Liver (tissue), 9 donors: ENCODE data around the gene ERBB4. TPM values are rescaled to one million over a fixed set of nuclear protein-coding genes. Genes with fewer than 3 reads are reported as not detected.

Experiments
- DNase-seq: peaks from one replicate; pipeline ENCODE4 v3.0.0-alpha.2; 2017; ENCODE audit warnings: low spot score
- H3K27ac ChIP-seq, 2 donors: one replicate each; pipeline ENCODE4 v1.7.0; 2013; ENCODE audit warnings: inconsistent platforms in 2 of 2, low read length in 2 of 2, control low read depth in 1 of 2, low read depth in 1 of 2, mild to moderate bottlenecking in 1 of 2
- H3K27me3 ChIP-seq, 4 donors: one replicate each; pipeline versions ENCODE4 v1.6.1 to v1.7.0; 2013; ENCODE audit warnings: low read length in 3 of 4, inconsistent platforms in 1 of 4, mild to moderate bottlenecking in 1 of 4, moderate library complexity in 1 of 4; ENCODE audit not compliant: control insufficient read depth in 4 of 4, insufficient read depth in 4 of 4
- H3K36me3 ChIP-seq, 4 donors: one replicate each; pipeline versions ENCODE4 v1.6.1 to v1.7.0; 2013; ENCODE audit warnings: low read length in 3 of 4, mild to moderate bottlenecking in 3 of 4, low read depth in 1 of 4, moderate library complexity in 1 of 4; ENCODE audit not compliant: control insufficient read depth in 4 of 4, insufficient read depth in 3 of 4
- H3K4me1 ChIP-seq, 4 donors: one replicate each; pipeline versions ENCODE4 v1.6.1 to v1.7.0; 2013; ENCODE audit warnings: low read length in 3 of 4, mild to moderate bottlenecking in 3 of 4, moderate library complexity in 1 of 4; ENCODE audit not compliant: control insufficient read depth in 4 of 4, insufficient read depth in 4 of 4
- H3K4me3 ChIP-seq, 3 donors: one replicate each; pipeline versions ENCODE4 v1.6.1 to v1.7.0; 2013; ENCODE audit warnings: low read length in 3 of 3, control low read depth in 1 of 3, low read depth in 1 of 3, mild to moderate bottlenecking in 1 of 3
- H3K9ac ChIP-seq, 2 donors: one replicate each; pipeline ENCODE4 v1.7.0; 2013; ENCODE audit warnings: low read length in 2 of 2, mild to moderate bottlenecking in 2 of 2, moderate library complexity in 2 of 2, control low read depth in 1 of 2, low read depth in 1 of 2
- H3K9me3 ChIP-seq, 4 donors: one replicate each; pipeline versions ENCODE4 v1.6.1 to v1.7.0; 2013; ENCODE audit warnings: low read length in 3 of 4; ENCODE audit not compliant: control insufficient read depth in 4 of 4
- ATF3 ChIP-seq: IDR thresholded peaks from 2 replicates; pipeline ENCODE4 v1.6.1; 2016; ENCODE audit warnings: antibody characterized with exemption
- CTCF ChIP-seq: fragments of 150-350 bp; IDR thresholded peaks from 2 replicates; pipeline ENCODE4 v1.5.1; 2017; ENCODE audit warnings: improper control_type of control experiment, low read depth, low read length; ENCODE audit not compliant: missing input control
- EGR1 ChIP-seq, 2 donors: IDR thresholded peaks; 2 replicates each; pipeline ENCODE4 v1.6.1; 2016 to 2018; ENCODE audit warnings: antibody characterized with exemption in 2 of 2, low read depth in 2 of 2
- FOXA1 ChIP-seq: IDR thresholded peaks from 2 replicates; pipeline ENCODE4 v1.6.1; 2016; ENCODE audit warnings: antibody characterized with exemption
- FOXA2 ChIP-seq: IDR thresholded peaks from 2 replicates; pipeline ENCODE4 v1.6.1; 2016; ENCODE audit warnings: antibody characterized with exemption
- GABPA ChIP-seq, 2 donors: IDR thresholded peaks in 1 of 2; conservative IDR thresholded peaks in 1 of 2; 2 replicates each; pipeline ENCODE4 v1.6.1; 2016; ENCODE audit warnings: antibody characterized with exemption in 2 of 2, mild to moderate bottlenecking in 1 of 2, moderate library complexity in 1 of 2
- HNF4A ChIP-seq, 2 donors: conservative IDR thresholded peaks; 2 replicates each; pipeline ENCODE4 v1.6.1; 2016; ENCODE audit warnings: antibody characterized with exemption in 2 of 2, mild to moderate bottlenecking in 2 of 2
- NR2F2 ChIP-seq: IDR thresholded peaks from 2 replicates; pipeline ENCODE4 v1.6.1; 2016; ENCODE audit warnings: antibody characterized with exemption
- RAD21 ChIP-seq, 2 donors: IDR thresholded peaks; 2 replicates each; pipeline ENCODE4 v1.6.1; 2016; ENCODE audit warnings: antibody characterized with exemption in 2 of 2, mild to moderate bottlenecking in 2 of 2
- RXRA ChIP-seq, 2 donors: IDR thresholded peaks; 2 replicates each; pipeline ENCODE4 v1.6.1; 2017 to 2018; ENCODE audit warnings: antibody characterized with exemption in 2 of 2, mild to moderate bottlenecking in 1 of 2
- SP1 ChIP-seq: IDR thresholded peaks from 2 replicates; pipeline ENCODE4 v1.6.1; 2018; ENCODE audit warnings: antibody characterized with exemption, mild to moderate bottlenecking
- TAF1 ChIP-seq: conservative IDR thresholded peaks from 2 replicates; pipeline ENCODE4 v1.6.1; 2016; ENCODE audit warnings: antibody characterized with exemption, mild to moderate bottlenecking
- WGBS: extraction: QIAGEN DNeasy Blood & Tissue Kit; methylation state at CpG from one replicate; pipeline ENCODE4 v1.1.7; 2013; 5-methylcytosine and 5-hydroxymethylcytosine counted together
- polyA plus RNA-seq, 2 donors: library from polyadenylated mRNA; stranded (reverse) in 1 of 2; unstranded in 1 of 2; fragments of 200-250 nt in 1 of 2; fragments of >200 nt in 1 of 2; fragmentation: Nextera tagmentation in 1 of 2; extraction: Ambion mirVana in 1 of 2; gene quantifications; one replicate each; pipeline versions ENCODE4 v1.2.1 to v1.2.3, GENCODE V29; 2013 to 2015
- total RNA-seq, 2 donors: library from RNA; depleted of rRNA; stranded (reverse); fragments of >200 nt; gene quantifications; one replicate each; pipeline ENCODE4 v1.2.3, GENCODE V29; 2014
- TF ChIP-seq, protein P1 (sequence below): IDR thresholded peaks from 2 replicates; pipeline ENCODE4 v1.6.1; 2016; ENCODE audit warnings: antibody characterized with exemption
- TF ChIP-seq, protein P2 (sequence below): IDR thresholded peaks from 2 replicates; pipeline ENCODE4 v1.6.1; 2016; ENCODE audit warnings: antibody characterized with exemption, mild to moderate bottlenecking
- TF ChIP-seq, protein P3 (sequence below): IDR thresholded peaks from 2 replicates; pipeline ENCODE4 v1.6.1; 2016; ENCODE audit warnings: antibody characterized with exemption
- donor health status: healthy.
- donor health status: healthy.
- donor health status: healthy.
- donor health status: healthy.
- donor health status: healthy.

The ERBB4 gene
- total and polyA plus RNA-seq, 4 donors = 0.03 to 0.42 TPM; not detected in 2

- DNase-seq = no peak
- WGBS = 75% methylated on average over 1 of the region's 1 CpG
- H3K27ac ChIP-seq = no peak overlapping the region
Observed at GRCh38 chr2:212494418-212495020, 44.1 kb downstream of the ERBB4 start.

More at GRCh38 chr2:212494418-212495020, 44.1 kb downstream of the ERBB4 start:
- TF ChIP-seq EGR1 (IDR thresholded peaks at IDR 0.05; ENCODE audit: low read depth in 2 of 2) (no peak), FOXA1 (no peak), NR2F2 (no peak), RAD21 (IDR thresholded peaks at IDR 0.05) (no peak), CTCF (no peak), ATF3 (no peak), FOXA2 (no peak), TAF1 (no peak), HNF4A (conservative IDR thresholded peaks at IDR 0.05) (no peak), GABPA (IDR thresholded peaks at IDR 0.05 in 1 of 2, conservative IDR thresholded peaks at IDR 0.05 in 1 of 2) (no peak), SP1 (no peak), RXRA (IDR thresholded peaks at IDR 0.05) (no peak)
- TF ChIP-seq, protein P1, sequence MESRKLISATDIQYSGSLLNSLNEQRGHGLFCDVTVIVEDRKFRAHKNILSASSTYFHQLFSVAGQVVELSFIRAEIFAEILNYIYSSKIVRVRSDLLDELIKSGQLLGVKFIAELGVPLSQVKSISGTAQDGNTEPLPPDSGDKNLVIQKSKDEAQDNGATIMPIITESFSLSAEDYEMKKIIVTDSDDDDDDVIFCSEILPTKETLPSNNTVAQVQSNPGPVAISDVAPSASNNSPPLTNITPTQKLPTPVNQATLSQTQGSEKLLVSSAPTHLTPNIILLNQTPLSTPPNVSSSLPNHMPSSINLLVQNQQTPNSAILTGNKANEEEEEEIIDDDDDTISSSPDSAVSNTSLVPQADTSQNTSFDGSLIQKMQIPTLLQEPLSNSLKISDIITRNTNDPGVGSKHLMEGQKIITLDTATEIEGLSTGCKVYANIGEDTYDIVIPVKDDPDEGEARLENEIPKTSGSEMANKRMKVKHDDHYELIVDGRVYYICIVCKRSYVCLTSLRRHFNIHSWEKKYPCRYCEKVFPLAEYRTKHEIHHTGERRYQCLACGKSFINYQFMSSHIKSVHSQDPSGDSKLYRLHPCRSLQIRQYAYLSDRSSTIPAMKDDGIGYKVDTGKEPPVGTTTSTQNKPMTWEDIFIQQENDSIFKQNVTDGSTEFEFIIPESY = no peak
- TF ChIP-seq, protein P2, sequence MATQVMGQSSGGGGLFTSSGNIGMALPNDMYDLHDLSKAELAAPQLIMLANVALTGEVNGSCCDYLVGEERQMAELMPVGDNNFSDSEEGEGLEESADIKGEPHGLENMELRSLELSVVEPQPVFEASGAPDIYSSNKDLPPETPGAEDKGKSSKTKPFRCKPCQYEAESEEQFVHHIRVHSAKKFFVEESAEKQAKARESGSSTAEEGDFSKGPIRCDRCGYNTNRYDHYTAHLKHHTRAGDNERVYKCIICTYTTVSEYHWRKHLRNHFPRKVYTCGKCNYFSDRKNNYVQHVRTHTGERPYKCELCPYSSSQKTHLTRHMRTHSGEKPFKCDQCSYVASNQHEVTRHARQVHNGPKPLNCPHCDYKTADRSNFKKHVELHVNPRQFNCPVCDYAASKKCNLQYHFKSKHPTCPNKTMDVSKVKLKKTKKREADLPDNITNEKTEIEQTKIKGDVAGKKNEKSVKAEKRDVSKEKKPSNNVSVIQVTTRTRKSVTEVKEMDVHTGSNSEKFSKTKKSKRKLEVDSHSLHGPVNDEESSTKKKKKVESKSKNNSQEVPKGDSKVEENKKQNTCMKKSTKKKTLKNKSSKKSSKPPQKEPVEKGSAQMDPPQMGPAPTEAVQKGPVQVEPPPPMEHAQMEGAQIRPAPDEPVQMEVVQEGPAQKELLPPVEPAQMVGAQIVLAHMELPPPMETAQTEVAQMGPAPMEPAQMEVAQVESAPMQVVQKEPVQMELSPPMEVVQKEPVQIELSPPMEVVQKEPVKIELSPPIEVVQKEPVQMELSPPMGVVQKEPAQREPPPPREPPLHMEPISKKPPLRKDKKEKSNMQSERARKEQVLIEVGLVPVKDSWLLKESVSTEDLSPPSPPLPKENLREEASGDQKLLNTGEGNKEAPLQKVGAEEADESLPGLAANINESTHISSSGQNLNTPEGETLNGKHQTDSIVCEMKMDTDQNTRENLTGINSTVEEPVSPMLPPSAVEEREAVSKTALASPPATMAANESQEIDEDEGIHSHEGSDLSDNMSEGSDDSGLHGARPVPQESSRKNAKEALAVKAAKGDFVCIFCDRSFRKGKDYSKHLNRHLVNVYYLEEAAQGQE = no peak
- TF ChIP-seq, protein P3, sequence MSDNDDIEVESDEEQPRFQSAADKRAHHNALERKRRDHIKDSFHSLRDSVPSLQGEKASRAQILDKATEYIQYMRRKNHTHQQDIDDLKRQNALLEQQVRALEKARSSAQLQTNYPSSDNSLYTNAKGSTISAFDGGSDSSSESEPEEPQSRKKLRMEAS = no peak
- Histone ChIP-seq H3K4me1 (no peaks in the 10 kb centered on the region), H3K9me3 (no peaks in the 10 kb centered on the region), H3K36me3 (no peaks in the 10 kb centered on the region), H3K9ac (no peak overlapping the region), H3K4me3 (no peak overlapping the region), H3K27me3 (peaks cover 0 to 2% (median under 1%) of the 10 kb centered on the region in 4 donors)
